Fibroblast of the aortic adventitia (primary cell): ENCODE data around the gene CARHSP1. TPM values are rescaled to one million over a fixed set of nuclear protein-coding genes. Genes with fewer than 3 reads are reported as not detected.
"Not testable (repeated sequence)": the region's sequence is repeated elsewhere in the genome, so short reads cannot be mapped to it uniquely, and the experiment has no call there.

Experiments
- DNase-seq: peaks from one replicate; pipeline ENCODE4 v3.0.0-alpha.2; 2010; ENCODE audit warnings: low read depth
- H3K4me3 ChIP-seq: 2 replicates; pipeline ENCODE4 v1.5.1; 2011; ENCODE audit warnings: low read depth, mild to moderate bottlenecking, control low read depth, low read length, moderate library complexity
- CTCF ChIP-seq: IDR thresholded peaks from 2 replicates; pipeline ENCODE4 v1.5.1; 2011; ENCODE audit warnings: mild to moderate bottlenecking, low read length, control low read depth, inconsistent platforms; ENCODE audit not compliant: insufficient read depth
- total RNA-seq: library from RNA; depleted of rRNA; stranded (reverse); fragments of >200 nt; gene quantifications from 2 replicates; pipeline ENCODE4 v1.2.3, GENCODE V29; 2012; ENCODE audit warnings: low replicate concordance

Gene CARHSP1
- total RNA-seq, 1 donor: 66.5 TPM

DNA sequence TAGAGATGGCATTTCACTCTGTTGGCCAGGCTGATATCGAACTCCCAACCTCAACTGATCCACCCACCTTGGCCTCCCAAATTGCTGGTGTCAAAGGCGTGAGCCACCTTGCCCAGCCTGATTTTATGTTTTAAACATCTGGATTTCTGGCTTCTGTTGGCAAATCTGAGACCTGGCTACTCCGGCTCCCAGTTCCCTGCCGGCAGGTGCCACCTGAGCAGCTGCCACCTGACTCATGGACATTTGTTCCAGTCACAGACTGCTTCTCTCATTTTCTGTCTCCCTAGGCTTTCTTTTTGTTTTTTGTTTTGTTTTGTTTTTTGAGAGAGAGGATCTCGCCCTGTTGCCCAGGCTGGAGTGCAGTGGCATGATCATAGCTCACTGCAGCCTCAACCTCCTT, 61.6 kb downstream of the CARHSP1 start:
- DNase-seq: no peak
- no peak for TF ChIP-seq CTCF
- no peak overlapping the region for H3K4me3 ChIP-seq

DNA sequence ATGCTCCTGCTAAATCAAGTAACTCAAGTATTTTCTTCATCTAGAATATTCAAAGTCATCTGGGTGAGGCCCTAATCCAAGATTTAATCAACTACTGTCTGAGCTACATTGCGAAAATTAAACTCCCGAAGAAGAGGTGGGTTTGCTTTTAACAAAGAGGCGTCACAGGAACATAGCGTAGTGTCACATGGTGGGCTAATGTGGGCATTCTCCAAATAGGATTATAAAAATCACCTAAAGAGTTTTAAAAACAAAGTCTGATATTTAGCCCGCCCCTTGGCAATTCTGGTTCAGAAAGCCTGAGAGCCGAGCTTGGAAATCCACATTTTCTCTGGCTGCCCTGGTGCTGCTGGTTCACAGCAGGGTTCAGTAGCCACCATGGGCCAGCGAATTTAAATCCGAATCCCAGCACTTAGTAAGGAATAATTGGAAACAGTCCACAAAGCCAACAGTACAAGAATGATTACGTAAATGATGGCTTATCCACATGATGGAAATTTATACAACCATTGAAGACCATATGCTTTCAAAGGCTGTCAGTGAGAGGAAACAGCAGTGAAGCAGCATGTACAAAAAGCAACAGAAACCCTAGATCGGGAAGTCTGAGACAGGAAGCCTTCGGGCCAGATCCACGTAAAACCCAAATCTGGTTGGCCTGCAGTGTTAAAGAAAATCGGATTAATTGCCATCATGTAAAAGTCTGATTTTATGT, 62.4 kb downstream of the CARHSP1 start:
- no peak for DNase-seq
- no peak for TF ChIP-seq CTCF
- no peak overlapping the region for H3K4me3 ChIP-seq

GRCh38 chr16:8804313-8804712, 64.5 kb downstream of the CARHSP1 start:
- no peak for DNase-seq
- no peak for TF ChIP-seq CTCF

DNA sequence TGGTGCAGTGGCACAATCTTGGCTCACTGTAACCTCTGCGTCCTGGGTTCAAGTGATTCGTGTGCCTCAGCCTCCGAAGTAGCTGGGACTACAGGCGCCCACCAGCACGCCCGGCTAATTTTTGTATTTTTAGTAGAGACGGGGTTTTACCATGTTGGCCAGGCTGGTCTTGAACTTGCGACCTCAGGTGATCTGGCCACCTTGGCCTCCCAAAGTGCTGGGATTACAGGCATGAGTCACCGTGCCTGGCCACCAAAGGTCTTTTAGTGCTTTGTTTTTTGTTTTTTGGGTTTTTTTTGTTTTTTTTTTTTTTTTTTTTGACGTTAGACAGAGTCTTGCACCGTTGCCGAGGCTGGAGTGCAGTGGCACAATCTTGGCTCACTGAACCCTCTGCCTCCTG, 65.1 kb downstream of the CARHSP1 start:
- not testable (repeated sequence) for DNase-seq, H3K4me3 ChIP-seq

More at GRCh38 chr16:8804313-8804712, 64.5 kb downstream of the CARHSP1 start:
- no peak overlapping the region for H3K4me3 ChIP-seq

Other genes with a start within 250 kb of the CARHSP1 start
- gene METTL22, start 247.3 kb downstream of the CARHSP1 start, total RNA-seq: 21.7 and 59.1 TPM in 2 replicates
- gene ABAT, start 194.4 kb downstream of the CARHSP1 start, total RNA-seq: 1.4 and 8.3 TPM in 2 replicates
- gene TMEM186, start 71.4 kb downstream of the CARHSP1 start, total RNA-seq: 3.6 and 4.7 TPM in 2 replicates
- gene PMM2, start 71.2 kb downstream of the CARHSP1 start, total RNA-seq: 34.7 and 55.8 TPM in 2 replicates
- not detected in 2 replicates for gene LITAFD, start 13.3 kb upstream of the CARHSP1 start, total RNA-seq
- gene USP7, start 94.9 kb upstream of the CARHSP1 start, total RNA-seq: 55.3 and 141 TPM in 2 replicates
- 77.6 and 86.3 TPM in 2 replicates for gene HAPSTR1, start 222.6 kb upstream of the CARHSP1 start, total RNA-seq